ENCODE data around the gene TPCN1.

DNA sequence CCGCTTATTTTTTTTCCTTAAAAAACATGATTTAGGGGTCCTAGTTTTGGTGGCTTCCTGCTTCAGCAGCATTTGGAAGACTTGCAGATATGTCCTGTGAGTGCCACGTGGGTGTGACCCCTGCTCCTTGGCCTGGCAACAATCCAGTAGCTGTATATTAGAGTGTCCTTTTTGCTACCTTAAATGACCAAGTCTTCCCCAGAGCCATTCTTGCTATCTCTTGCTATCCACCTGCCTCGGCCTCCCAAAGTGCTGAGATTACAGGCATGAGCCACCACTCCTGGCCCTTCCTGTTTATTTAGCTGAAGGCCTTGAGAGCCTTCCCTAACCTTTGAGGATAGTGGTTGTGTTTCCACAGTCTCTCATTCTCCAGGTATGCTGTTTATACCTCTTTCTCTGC is 17.0 kb downstream of the TPCN1 start:
- no peak for TF ChIP-seq EZH2 (IDR thresholded peaks at IDR 0.05; ENCODE audit: low read length, missing control alignments)
- TF ChIP-seq, protein P1, sequence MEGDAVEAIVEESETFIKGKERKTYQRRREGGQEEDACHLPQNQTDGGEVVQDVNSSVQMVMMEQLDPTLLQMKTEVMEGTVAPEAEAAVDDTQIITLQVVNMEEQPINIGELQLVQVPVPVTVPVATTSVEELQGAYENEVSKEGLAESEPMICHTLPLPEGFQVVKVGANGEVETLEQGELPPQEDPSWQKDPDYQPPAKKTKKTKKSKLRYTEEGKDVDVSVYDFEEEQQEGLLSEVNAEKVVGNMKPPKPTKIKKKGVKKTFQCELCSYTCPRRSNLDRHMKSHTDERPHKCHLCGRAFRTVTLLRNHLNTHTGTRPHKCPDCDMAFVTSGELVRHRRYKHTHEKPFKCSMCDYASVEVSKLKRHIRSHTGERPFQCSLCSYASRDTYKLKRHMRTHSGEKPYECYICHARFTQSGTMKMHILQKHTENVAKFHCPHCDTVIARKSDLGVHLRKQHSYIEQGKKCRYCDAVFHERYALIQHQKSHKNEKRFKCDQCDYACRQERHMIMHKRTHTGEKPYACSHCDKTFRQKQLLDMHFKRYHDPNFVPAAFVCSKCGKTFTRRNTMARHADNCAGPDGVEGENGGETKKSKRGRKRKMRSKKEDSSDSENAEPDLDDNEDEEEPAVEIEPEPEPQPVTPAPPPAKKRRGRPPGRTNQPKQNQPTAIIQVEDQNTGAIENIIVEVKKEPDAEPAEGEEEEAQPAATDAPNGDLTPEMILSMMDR (conservative IDR thresholded peaks at IDR 0.05 in 1 of 2, IDR thresholded peaks at IDR 0.05 in 1 of 2; ENCODE audit: low read depth in 1 of 2, low read length in 2 of 2), result no peak
